Measurements from ENCODE around the gene PLA2G4D. TPM values are rescaled to one million over a fixed set of nuclear protein-coding genes. Genes with fewer than 3 reads are reported as not detected.

Gene PLA2G4D
- total and polyA plus RNA-seq, 2 donors (not counting 1 experiment from before 2014, with no cell fraction given) = not detected

- Histone ChIP-seq H2AFZ (ENCODE audit: low read length) (no peak overlapping the region), H3K27ac (ENCODE audit: insufficient read depth, low read length) (no peak overlapping the region), H4K20me1 (ENCODE audit: control insufficient read depth, extremely low read depth, insufficient read depth, low read length) (no peaks in the 10 kb centered on the region), H3K4me1 (ENCODE audit: control insufficient read depth, extremely low read depth, insufficient read depth, low read length) (no peaks in the 10 kb centered on the region), H3K36me3 (ENCODE audit: control insufficient read depth, insufficient read depth, low read length) (no peaks in the 10 kb centered on the region), H3K9me3 (ENCODE audit: control insufficient read depth, insufficient read depth, low read depth, low read length) (no peaks in the 10 kb centered on the region), H3K79me2 (ENCODE audit: control insufficient read depth, insufficient read depth, low read length) (no peaks in the 10 kb centered on the region), H3K4me3 (replicated peaks in 1 of 4; ENCODE audit: control extremely low read depth in 1 of 4, insufficient read depth in 1 of 4, low read depth in 3 of 4, low read length in 4 of 4) (no peak overlapping the region), H3K27me3 (ENCODE audit: control insufficient read depth, insufficient read depth, low read length) (peaks cover 13% of the 10 kb centered on the region), H3K9ac (ENCODE audit: insufficient read depth, low read length) (no peak overlapping the region), H3K4me2 (ENCODE audit: extremely low read depth, insufficient read depth, low read length) (no peak overlapping the region)
- TF ChIP-seq CTCF (conservative IDR thresholded peaks at IDR 0.05 in 1 of 2, IDR thresholded peaks at IDR 0.05 in 1 of 2; ENCODE audit: low read depth in 1 of 2, low read length in 2 of 2) (no peak), EZH2 (IDR thresholded peaks at IDR 0.05; ENCODE audit: low read length, missing control alignments) (no peak)
- no peak for DNase-seq (ENCODE audit: low read depth in 2 of 2)
These were observed 70.1 kb downstream of the PLA2G4D start for GRCh38 chr15:42024303-42024702.

GRCh38 chr15:42021593-42021992 lies 72.8 kb downstream of the PLA2G4D start:
- H3K9me3 ChIP-seq (ENCODE audit: control insufficient read depth, insufficient read depth, low read depth, low read length) = no peaks in the 10 kb centered on the region
- no peaks in the 10 kb centered on the region for H3K4me1 ChIP-seq (ENCODE audit: control insufficient read depth, extremely low read depth, insufficient read depth, low read length)
- H3K36me3 ChIP-seq (ENCODE audit: control insufficient read depth, insufficient read depth, low read length) = no peaks in the 10 kb centered on the region
- H3K4me2 ChIP-seq (ENCODE audit: extremely low read depth, insufficient read depth, low read length) = no peak overlapping the region
- H3K79me2 ChIP-seq (ENCODE audit: control insufficient read depth, insufficient read depth, low read length) = no peaks in the 10 kb centered on the region
- no peak for DNase-seq (ENCODE audit: low read depth in 2 of 2)
- no peak overlapping the region for H2AFZ ChIP-seq (ENCODE audit: low read length)
- peaks cover 18% of the 10 kb centered on the region for H3K27me3 ChIP-seq (ENCODE audit: control insufficient read depth, insufficient read depth, low read length)
- H3K9ac ChIP-seq (ENCODE audit: insufficient read depth, low read length) = no peak overlapping the region
- H3K4me3 ChIP-seq (replicated peaks in 1 of 4; ENCODE audit: control extremely low read depth in 1 of 4, insufficient read depth in 1 of 4, low read depth in 3 of 4, low read length in 4 of 4) = no peak overlapping the region
- TF ChIP-seq EZH2 (IDR thresholded peaks at IDR 0.05; ENCODE audit: low read length, missing control alignments) = no peak
- TF ChIP-seq CTCF (conservative IDR thresholded peaks at IDR 0.05 in 1 of 2, IDR thresholded peaks at IDR 0.05 in 1 of 2; ENCODE audit: low read depth in 1 of 2, low read length in 2 of 2) = no peak
- no peak overlapping the region for H3K27ac ChIP-seq (ENCODE audit: insufficient read depth, low read length)
- no peaks in the 10 kb centered on the region for H4K20me1 ChIP-seq (ENCODE audit: control insufficient read depth, extremely low read depth, insufficient read depth, low read length)

- H3K9ac ChIP-seq (ENCODE audit: insufficient read depth, low read length) = no peak within 1 kb of the TSS
- H3K36me3 ChIP-seq (ENCODE audit: control insufficient read depth, insufficient read depth, low read length) = no peaks in the 10 kb centered on the region
- no peak within 1 kb of the TSS for H3K4me2 ChIP-seq (ENCODE audit: extremely low read depth, insufficient read depth, low read length)
- H3K9me3 ChIP-seq (ENCODE audit: control insufficient read depth, insufficient read depth, low read depth, low read length) = no peaks in the 10 kb centered on the region
- H3K4me1 ChIP-seq (ENCODE audit: control insufficient read depth, extremely low read depth, insufficient read depth, low read length) = no peaks in the 10 kb centered on the region
- no peak for DNase-seq (ENCODE audit: low read depth in 2 of 2)
- no peak within 1 kb of the TSS for H2AFZ ChIP-seq (ENCODE audit: low read length)
- H3K4me3 ChIP-seq (replicated peaks in 1 of 4; ENCODE audit: control extremely low read depth in 1 of 4, insufficient read depth in 1 of 4, low read depth in 3 of 4, low read length in 4 of 4) = no peak within 1 kb of the TSS
- peaks cover 18% of the 10 kb centered on the region for H3K27me3 ChIP-seq (ENCODE audit: control insufficient read depth, insufficient read depth, low read length)
- TF ChIP-seq CTCF (conservative IDR thresholded peaks at IDR 0.05 in 1 of 2, IDR thresholded peaks at IDR 0.05 in 1 of 2; ENCODE audit: low read depth in 1 of 2, low read length in 2 of 2) (no peak), EZH2 (IDR thresholded peaks at IDR 0.05; ENCODE audit: low read length, missing control alignments) (no peak)
- no peak within 1 kb of the TSS for H3K27ac ChIP-seq (ENCODE audit: insufficient read depth, low read length)
- no peaks in the 10 kb centered on the region for H3K79me2 ChIP-seq (ENCODE audit: control insufficient read depth, insufficient read depth, low read length)
- no peaks in the 10 kb centered on the region for H4K20me1 ChIP-seq (ENCODE audit: control insufficient read depth, extremely low read depth, insufficient read depth, low read length)
These were observed 73.6 kb downstream of the PLA2G4D start, which contains the start of gene PLA2G4E for GRCh38 chr15:42020713-42021273. Gene PLA2G4E (minus strand): TSS chr15:42021042. CDS start chr15:42021030, 12 bp downstream.
